Stimulated activated CD8-positive, alpha-beta memory T cell treated with anti-CD3 and anti-CD28 coated beads, Interleukin-7, amount 100 ng/mL, for 4 hours (primary cell): Measurements from ENCODE around the gene WNT2B.

Experiments used
- DNase-seq, 2 donors: peaks; one replicate each; pipeline ENCODE4 v3.0.0-alpha.2; 2020; ENCODE audit warnings: low read depth in 2 of 2

WNT2B gene

GRCh38 chr1:112527266-112528010 is 18.7 kb downstream of the WNT2B start:
- no peak for DNase-seq

GRCh38 chr1:112528076-112528475 is 19.3 kb downstream of the WNT2B start:
- DNase-seq, result no peak

GRCh38 chr1:112529301-112529700 is 20.5 kb downstream of the WNT2B start:
- DNase-seq, result no peak

GRCh38 chr1:112530832-112531231 is 22.1 kb downstream of the WNT2B start:
- DNase-seq, result no peak

GRCh38 chr1:112532064-112532463 is 23.3 kb downstream of the WNT2B start:
- DNase-seq, result no peak

- no peak for DNase-seq
Measured at GRCh38 chr1:112533029-112533428, 24.3 kb downstream of the WNT2B start.

- DNase-seq, result no peak
Measured at GRCh38 chr1:112536561-112536960, 27.8 kb downstream of the WNT2B start.

- no peak for DNase-seq
Measured at GRCh38 chr1:112537456-112537855, 28.7 kb downstream of the WNT2B start.

GRCh38 chr1:112538883-112539282 is 30.1 kb downstream of the WNT2B start:
- no peak for DNase-seq

GRCh38 chr1:112540226-112540794 is 31.5 kb downstream of the WNT2B start:
- no peak for DNase-seq

- DNase-seq, result no peak
Measured at GRCh38 chr1:112541299-112541698, 32.5 kb downstream of the WNT2B start.

GRCh38 chr1:112542206-112542973 is 33.6 kb downstream of the WNT2B start:
- DNase-seq, result no peak

- no peak for DNase-seq
Measured at GRCh38 chr1:112544011-112544688, 35.4 kb downstream of the WNT2B start.

- DNase-seq, result no peak
Measured at GRCh38 chr1:112544751-112545150, 36.0 kb downstream of the WNT2B start.

- no peak for DNase-seq
Measured at GRCh38 chr1:112546076-112546475, 37.3 kb downstream of the WNT2B start.

GRCh38 chr1:112548547-112548946 is 39.8 kb downstream of the WNT2B start:
- DNase-seq, result no peak

GRCh38 chr1:112549590-112549989 is 40.8 kb downstream of the WNT2B start:
- no peak for DNase-seq

- DNase-seq, result no peak
Measured at GRCh38 chr1:112554411-112554810, 45.6 kb downstream of the WNT2B start.

- no peak for DNase-seq
Measured at GRCh38 chr1:112557385-112557784, 48.6 kb downstream of the WNT2B start.

- DNase-seq, result no peak
Measured at GRCh38 chr1:112558634-112559033, 49.9 kb downstream of the WNT2B start.

GRCh38 chr1:112563341-112563740 is 54.6 kb downstream of the WNT2B start:
- no peak for DNase-seq

- no peak for DNase-seq
Measured at GRCh38 chr1:112564081-112564480, 55.3 kb downstream of the WNT2B start.
